ENCODE results near the gene RIPOR3. TPM values are rescaled to one million over a fixed set of nuclear protein-coding genes. Genes with fewer than 3 reads are reported as not detected.

RIPOR3 gene
- total RNA-seq: under 1 TPM; 0.14 to 0.23 TPM

GRCh38 chr20:50690650-50691572 lies at the start of gene RIPOR3:
TSS of gene RIPOR3 (minus strand) at chr20:50691542. CDS start at chr20:50691128, 414 bp downstream.
- Mint-ChIP-seq H3K4me1 (ENCODE audit: low read depth) (peaks cover 19% of the 10 kb centered on the region), H3K27ac (no peak within 1 kb of the TSS), H3K36me3 (ENCODE audit: insufficient read depth in 2 of 2) (no peaks in the 10 kb centered on the region), H3K27me3 (ENCODE audit: low read depth) (peaks cover 44% of the 10 kb centered on the region), H3K4me3 (peak within 1 kb of the TSS; percentile 65 to 67), H3K9me3 (no peaks in the 10 kb centered on the region)
- ATAC-seq (replicated peaks in 1 of 2) (no peak), DNase-seq (no peak)

- no peak overlapping the region for H3K27ac Mint-ChIP-seq
- DNase-seq (no peak), ATAC-seq (replicated peaks in 1 of 2) (no peak)
- H3K4me1 Mint-ChIP-seq (ENCODE audit: low read depth): peaks cover 42% of the 10 kb centered on the region
- no peaks in the 10 kb centered on the region for H3K27me3 Mint-ChIP-seq (ENCODE audit: low read depth)
- no peaks in the 10 kb centered on the region for H3K9me3 Mint-ChIP-seq
- peaks cover 0 to 2% of the 10 kb centered on the region in 2 donors for H3K36me3 Mint-ChIP-seq (ENCODE audit: insufficient read depth in 2 of 2)
- H3K4me3 Mint-ChIP-seq: no peak overlapping the region
Observed at GRCh38 chr20:50737352-50737751, 46.0 kb upstream of the RIPOR3 start.

- Mint-ChIP-seq H3K27me3 (ENCODE audit: low read depth) (no peaks in the 10 kb centered on the region), H3K4me1 (ENCODE audit: low read depth) (peaks cover 37% of the 10 kb centered on the region), H3K4me3 (no peak overlapping the region), H3K36me3 (ENCODE audit: insufficient read depth in 2 of 2) (peaks cover 0 to 2% of the 10 kb centered on the region in 2 donors), H3K9me3 (no peaks in the 10 kb centered on the region), H3K27ac (peak overlapping the region; percentile 12)
- ATAC-seq (replicated peaks in 1 of 2) (no peak), DNase-seq (no peak)
Observed at GRCh38 chr20:50735813-50736212, 44.5 kb upstream of the RIPOR3 start.

- Mint-ChIP-seq H3K27ac (no peak overlapping the region), H3K9me3 (no peaks in the 10 kb centered on the region), H3K4me1 (ENCODE audit: low read depth) (peaks cover 43% of the 10 kb centered on the region)
Observed at GRCh38 chr20:50734730-50735679, 43.7 kb upstream of the RIPOR3 start.

GRCh38 chr20:50733644-50734349 lies 42.5 kb upstream of the RIPOR3 start:
- no peaks in the 10 kb centered on the region for H3K27me3 Mint-ChIP-seq (ENCODE audit: low read depth)
- H3K36me3 Mint-ChIP-seq (ENCODE audit: insufficient read depth in 2 of 2): peaks cover 0 to 2% of the 10 kb centered on the region in 2 donors
- H3K4me1 Mint-ChIP-seq (ENCODE audit: low read depth): peaks cover 39% of the 10 kb centered on the region
- peak overlapping the region in 1 of 2 donors; percentile 50 for H3K4me3 Mint-ChIP-seq
- DNase-seq: no peak
- no peak for ATAC-seq (replicated peaks in 1 of 2)
- H3K9me3 Mint-ChIP-seq: no peaks in the 10 kb centered on the region
- no peak overlapping the region for H3K27ac Mint-ChIP-seq

More at GRCh38 chr20:50734730-50735679, 43.7 kb upstream of the RIPOR3 start:
- H3K4me3 Mint-ChIP-seq: no peak overlapping the region
- H3K36me3 Mint-ChIP-seq (ENCODE audit: insufficient read depth in 2 of 2): peaks cover 0 to 2% of the 10 kb centered on the region in 2 donors
- DNase-seq (no peak), ATAC-seq (replicated peaks in 1 of 2) (no peak)
- no peaks in the 10 kb centered on the region for H3K27me3 Mint-ChIP-seq (ENCODE audit: low read depth)

- ATAC-seq (replicated peaks in 1 of 2) (no peak), DNase-seq (peak in 1 of 2 donors; percentile 6)
- Mint-ChIP-seq H3K36me3 (ENCODE audit: insufficient read depth in 2 of 2) (peaks cover 0 to 2% of the 10 kb centered on the region in 2 donors), H3K27me3 (ENCODE audit: low read depth) (no peaks in the 10 kb centered on the region), H3K4me1 (ENCODE audit: low read depth) (peaks cover 47% of the 10 kb centered on the region), H3K9me3 (no peaks in the 10 kb centered on the region), H3K27ac (peak overlapping the region; percentile 35), H3K4me3 (peak overlapping the region; percentile 87 to 89)
Observed at GRCh38 chr20:50731930-50732690, 40.8 kb upstream of the RIPOR3 start.

- H3K4me1 Mint-ChIP-seq (ENCODE audit: low read depth): peaks cover 54% of the 10 kb centered on the region
- peak within 1 kb of the TSS; percentile 87 to 89 for H3K4me3 Mint-ChIP-seq
- no peaks in the 10 kb centered on the region for H3K9me3 Mint-ChIP-seq
Observed at GRCh38 chr20:50731055-50731929, 40.0 kb upstream of the RIPOR3 start, which contains the start of gene PARD6B. TSS of gene PARD6B (plus strand) at chr20:50731580. CDS start at chr20:50731787, 207 bp downstream.

GRCh38 chr20:50730765-50731054 lies 39.4 kb upstream of the RIPOR3 start:
- ATAC-seq (replicated peaks in 1 of 2) (no peak), DNase-seq (no peak)
- Mint-ChIP-seq H3K36me3 (ENCODE audit: insufficient read depth in 2 of 2) (peaks cover 0 to 2% of the 10 kb centered on the region in 2 donors), H3K27ac (no peak overlapping the region), H3K4me1 (ENCODE audit: low read depth) (peaks cover 49% of the 10 kb centered on the region), H3K27me3 (ENCODE audit: low read depth) (no peaks in the 10 kb centered on the region), H3K9me3 (no peaks in the 10 kb centered on the region), H3K4me3 (peak overlapping the region; percentile 87 to 89)

More at GRCh38 chr20:50731055-50731929, 40.0 kb upstream of the RIPOR3 start, which contains the start of gene PARD6B:
- Mint-ChIP-seq H3K27ac (peak within 1 kb of the TSS; percentile 70), H3K27me3 (ENCODE audit: low read depth) (no peaks in the 10 kb centered on the region), H3K36me3 (ENCODE audit: insufficient read depth in 2 of 2) (peaks cover 0 to 2% of the 10 kb centered on the region in 2 donors)
- DNase-seq (peak; percentile 99 to 100), ATAC-seq (replicated peaks in 1 of 2) (peak; percentile 90 to 92)

GRCh38 chr20:50729901-50730764 lies 38.8 kb upstream of the RIPOR3 start:
- peaks cover 44% of the 10 kb centered on the region for H3K4me1 Mint-ChIP-seq (ENCODE audit: low read depth)
- no peaks in the 10 kb centered on the region for H3K27me3 Mint-ChIP-seq (ENCODE audit: low read depth)
- no peak for DNase-seq
- H3K4me3 Mint-ChIP-seq: peak overlapping the region; percentile 87 to 89
- H3K27ac Mint-ChIP-seq: no peak overlapping the region
- H3K36me3 Mint-ChIP-seq (ENCODE audit: insufficient read depth in 2 of 2): peaks cover 0 to under 1% of the 10 kb centered on the region in 2 donors
- no peak for ATAC-seq (replicated peaks in 1 of 2)
- H3K9me3 Mint-ChIP-seq: no peaks in the 10 kb centered on the region

- no peak for DNase-seq
- no peak for ATAC-seq (replicated peaks in 1 of 2)
- Mint-ChIP-seq H3K4me3 (no peak overlapping the region), H3K36me3 (ENCODE audit: insufficient read depth in 2 of 2) (no peaks in the 10 kb centered on the region), H3K4me1 (ENCODE audit: low read depth) (peaks cover 37% of the 10 kb centered on the region), H3K27ac (peak overlapping the region; percentile 54), H3K9me3 (no peaks in the 10 kb centered on the region), H3K27me3 (ENCODE audit: low read depth) (no peaks in the 10 kb centered on the region)
Observed at GRCh38 chr20:50728981-50729874, 37.9 kb upstream of the RIPOR3 start.
